Trophoblast cell (in vitro differentiated cells and primary cell): ENCODE results near the gene DRC1.

ENCODE experiments used
- DNase-seq, 2 donors: peaks; one replicate each; pipeline ENCODE4 v3.0.0-alpha.2; 2016
- H2AFZ ChIP-seq: 2 replicates; pipeline ENCODE4 v1.6.1; 2013; ENCODE audit warnings: low read length, moderate library complexity, mild to moderate bottlenecking; ENCODE audit not compliant: insufficient read depth, poor library complexity
- H2AK5ac ChIP-seq: 2 replicates; pipeline ENCODE4 v1.6.1; 2013; ENCODE audit warnings: mild to moderate bottlenecking, low read length
- H2BK120ac ChIP-seq: 2 replicates; pipeline ENCODE4 v1.6.1; 2013; ENCODE audit warnings: low read length, mild to moderate bottlenecking, moderate library complexity; ENCODE audit not compliant: insufficient read depth, poor library complexity
- H2BK12ac ChIP-seq: 2 replicates; pipeline ENCODE4 v1.6.1; 2013; ENCODE audit warnings: mild to moderate bottlenecking, low read length, moderate library complexity
- H2BK5ac ChIP-seq: 2 replicates; pipeline ENCODE4 v1.6.1; 2013; ENCODE audit warnings: low read length, low read depth, moderate library complexity, mild to moderate bottlenecking; ENCODE audit not compliant: poor library complexity
- H3K14ac ChIP-seq: 2 replicates; pipeline ENCODE4 v1.6.1; 2013; ENCODE audit warnings: mild to moderate bottlenecking, low read length
- H3K18ac ChIP-seq: 2 replicates; pipeline ENCODE4 v1.6.1; 2013; ENCODE audit warnings: mild to moderate bottlenecking, low read length
- H3K23ac ChIP-seq: 2 replicates; pipeline ENCODE4 v1.6.1; 2013; ENCODE audit warnings: low read length
- H3K27ac ChIP-seq: 2 replicates; pipeline ENCODE4 v1.5.1; 2013; ENCODE audit warnings: low read depth, mild to moderate bottlenecking, inconsistent platforms, low read length, moderate library complexity
- H3K27me3 ChIP-seq: 2 replicates; pipeline ENCODE4 v1.6.1; 2013; ENCODE audit warnings: inconsistent platforms, mild to moderate bottlenecking, low read length, moderate library complexity; ENCODE audit not compliant: insufficient read depth
- H3K36me3 ChIP-seq, 2 experiments: 1 replicate in 1 of 2; 2 replicates in 1 of 2; pipeline ENCODE4 v1.6.1; 2013; ENCODE audit warnings: low read length in 2 of 2, mild to moderate bottlenecking in 2 of 2, moderate library complexity in 1 of 2; ENCODE audit not compliant: insufficient read depth in 2 of 2, control insufficient read depth in 1 of 2
- H3K4ac ChIP-seq: 2 replicates; pipeline ENCODE4 v1.6.1; 2013; ENCODE audit warnings: low read depth, mild to moderate bottlenecking, low read length, moderate library complexity
- H3K4me1 ChIP-seq, 2 experiments: 1 replicate in 1 of 2; 2 replicates in 1 of 2; pipeline ENCODE4 v1.6.1; 2013; ENCODE audit warnings: low read length in 2 of 2, mild to moderate bottlenecking in 2 of 2, moderate library complexity in 1 of 2; ENCODE audit not compliant: insufficient read depth in 2 of 2, control insufficient read depth in 1 of 2
- H3K4me2 ChIP-seq: 2 replicates; pipeline ENCODE4 v1.6.1; 2013; ENCODE audit warnings: inconsistent platforms, mild to moderate bottlenecking, low read length, moderate library complexity
- H3K4me3 ChIP-seq: 2 replicates; pipeline ENCODE4 v1.5.1; 2013; ENCODE audit warnings: mild to moderate bottlenecking, low read depth, low read length, inconsistent platforms
- H3K79me1 ChIP-seq: one replicate; pipeline ENCODE4 v1.6.1; 2013; ENCODE audit warnings: low read length
- H3K79me2 ChIP-seq: 2 replicates; pipeline ENCODE4 v1.6.1; 2013; ENCODE audit warnings: low read length, mild to moderate bottlenecking; ENCODE audit not compliant: control insufficient read depth, insufficient read depth, poor library complexity
- H3K9ac ChIP-seq: 2 replicates; pipeline ENCODE4 v1.6.1; 2013; ENCODE audit warnings: mild to moderate bottlenecking, low read length
- H3K9me3 ChIP-seq: 2 replicates; pipeline ENCODE4 v1.6.1; 2013; ENCODE audit warnings: low read depth, mild to moderate bottlenecking, control low read depth, inconsistent platforms, low read length; ENCODE audit not compliant: insufficient read depth
- H4K12ac ChIP-seq: 2 replicates; pipeline ENCODE4 v1.6.1; 2013; ENCODE audit warnings: low read depth, mild to moderate bottlenecking, low read length, moderate library complexity
- H4K8ac ChIP-seq: 2 replicates; pipeline ENCODE4 v1.6.1; 2013; ENCODE audit warnings: low read depth, mild to moderate bottlenecking, low read length, moderate library complexity
- H4K91ac ChIP-seq: one replicate; pipeline ENCODE4 v1.6.1; 2013; ENCODE audit warnings: low read depth, mild to moderate bottlenecking, low read length, moderate library complexity
- WGBS: extraction: QIAGEN DNeasy Blood & Tissue Kit; methylation state at CpG from one replicate; pipeline ENCODE4 v1.1.7; 2013; ENCODE audit warnings: missing lambda C conversion rate; ENCODE audit not compliant: insufficient read length, insufficient coverage; ENCODE audit errors: extremely low coverage; 5-methylcytosine and 5-hydroxymethylcytosine counted together

Gene DRC1

GRCh38 chr2:26504002-26504401, 102.3 kb downstream of the DRC1 start:
- no peak overlapping the region for H4K8ac ChIP-seq
- H3K4me1 ChIP-seq, result peaks cover 2 to 6% of the 10 kb centered on the region in 2 experiments
- WGBS, result no CpG with 5 or more reads among the region's 13 CpGs
- peaks cover 2% of the 10 kb centered on the region for H3K9me3 ChIP-seq
- no peak overlapping the region for H2AFZ ChIP-seq
- no peaks in the 10 kb centered on the region for H3K79me2 ChIP-seq
- no peak overlapping the region for H3K9ac ChIP-seq
- no peak overlapping the region for H2AK5ac ChIP-seq
- H3K4me3 ChIP-seq, result no peak overlapping the region
- no peak overlapping the region for H2BK5ac ChIP-seq
- peaks cover 3% of the 10 kb centered on the region for H3K27me3 ChIP-seq
- H3K4me2 ChIP-seq, result no peak overlapping the region
- H3K36me3 ChIP-seq, result no peaks in the 10 kb centered on the region
- no peaks in the 10 kb centered on the region for H3K79me1 ChIP-seq
- no peak overlapping the region for H3K4ac ChIP-seq
- H2BK120ac ChIP-seq, result no peak overlapping the region
- H4K91ac ChIP-seq, result no peak overlapping the region
- no peak overlapping the region for H3K18ac ChIP-seq
- DNase-seq, result no peak
- H4K12ac ChIP-seq, result no peak overlapping the region
- no peak overlapping the region for H3K14ac ChIP-seq
- H3K27ac ChIP-seq, result no peak overlapping the region
- H3K23ac ChIP-seq, result no peak overlapping the region
- H2BK12ac ChIP-seq, result no peak overlapping the region

- WGBS, result no CpG with 5 or more reads among the region's 4 CpGs
- Histone ChIP-seq H3K79me2 (no peaks in the 10 kb centered on the region), H4K8ac (no peak overlapping the region), H3K4ac (no peak overlapping the region), H2AK5ac (no peak overlapping the region), H3K27ac (no peak overlapping the region), H2BK120ac (no peak overlapping the region), H3K79me1 (no peaks in the 10 kb centered on the region), H3K27me3 (peaks cover 3% of the 10 kb centered on the region), H2AFZ (no peak overlapping the region), H3K18ac (no peak overlapping the region), H3K14ac (no peak overlapping the region), H3K23ac (no peak overlapping the region), H3K9me3 (peaks cover 2% of the 10 kb centered on the region), H3K4me1 (peaks cover 2 to 6% of the 10 kb centered on the region in 2 experiments), H3K9ac (no peak overlapping the region), H3K36me3 (no peaks in the 10 kb centered on the region), H4K91ac (no peak overlapping the region), H2BK12ac (no peak overlapping the region), H4K12ac (no peak overlapping the region), H2BK5ac (no peak overlapping the region), H3K4me2 (no peak overlapping the region), H3K4me3 (no peak overlapping the region)
- no peak for DNase-seq
Observed at GRCh38 chr2:26506279-26506678, 104.6 kb downstream of the DRC1 start.
